Brain pericyte (primary cell): Measurements from ENCODE around the gene STK4.

Source experiments
- DNase-seq: peaks from one replicate; pipeline ENCODE4 v3.0.0-alpha.2; 2012; ENCODE audit warnings: low read depth, low spot score

Gene STK4

GRCh38 chr20:44966030-44966961 is at the start of gene STK4:
TSS of gene STK4 (plus strand) at chr20:44966512. CDS start at chr20:44966569, 57 bp downstream.
- DNase-seq = peak; percentile 86

- DNase-seq = no peak
These were observed 49.7 kb upstream of the STK4 start for GRCh38 chr20:44916586-44916985.

DNA sequence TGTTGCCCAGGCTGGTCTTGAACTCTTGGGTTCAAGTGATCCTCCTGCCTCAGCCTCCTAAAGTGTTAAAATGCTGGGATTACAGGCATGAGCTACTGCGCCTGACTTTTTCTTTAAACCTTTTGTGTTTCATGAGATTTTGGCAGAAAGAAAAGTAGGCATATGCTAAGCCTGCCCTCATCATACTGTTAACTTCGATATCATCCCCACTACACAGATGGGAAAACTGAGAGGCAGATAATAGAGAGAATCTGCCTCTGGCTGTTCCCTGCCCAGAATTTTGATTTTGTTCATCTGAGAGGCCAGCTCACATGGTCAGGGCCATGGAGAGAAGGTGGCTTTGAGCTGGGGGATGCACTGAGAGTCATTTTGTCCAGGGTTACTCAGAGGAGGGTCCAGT is 48.9 kb upstream of the STK4 start:
- no peak for DNase-seq

GRCh38 chr20:44918342-44918741 is 48.0 kb upstream of the STK4 start:
- DNase-seq = no peak

- DNase-seq = no peak
These were observed 47.6 kb upstream of the STK4 start for GRCh38 chr20:44918761-44919160.

DNA sequence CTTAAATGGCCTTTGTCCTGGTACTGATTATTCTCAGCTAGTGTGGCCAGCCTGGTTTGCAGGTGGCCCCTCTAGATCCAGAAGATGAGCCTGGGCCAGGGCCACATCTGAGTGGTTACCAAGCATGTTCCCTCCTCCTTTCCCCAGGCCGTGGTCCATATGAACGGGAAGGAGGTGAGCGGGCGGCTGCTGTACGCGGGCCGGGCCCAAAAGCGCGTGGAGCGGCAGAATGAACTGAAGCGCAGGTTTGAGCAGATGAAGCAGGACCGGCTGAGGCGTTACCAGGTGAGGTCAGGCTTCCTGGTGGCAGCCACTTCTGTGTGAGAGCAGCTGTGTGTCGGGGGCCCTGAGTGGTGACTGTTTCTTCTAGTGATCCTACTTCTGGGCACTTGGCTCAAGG is 44.9 kb upstream of the STK4 start:
- DNase-seq = no peak

DNA sequence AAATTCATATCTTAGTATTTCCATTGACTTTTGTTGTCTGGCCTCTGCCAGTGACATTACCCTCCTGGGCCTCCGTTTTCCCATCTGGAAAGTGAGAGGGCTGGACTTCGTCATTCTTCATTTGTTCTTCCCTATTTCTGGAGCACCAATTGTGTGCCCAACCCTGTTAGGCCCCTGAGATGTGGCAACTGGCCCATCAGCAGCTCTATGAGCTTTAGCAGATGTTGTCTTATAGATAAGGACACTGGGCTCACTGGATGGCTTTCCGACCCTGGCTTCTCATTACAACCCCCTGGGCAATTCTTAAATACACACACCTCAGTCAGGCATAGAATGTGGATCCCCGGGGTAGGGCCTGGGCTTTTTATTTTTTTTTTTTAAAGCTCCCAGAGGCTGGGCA is 41.8 kb upstream of the STK4 start:
- no peak for DNase-seq

DNA sequence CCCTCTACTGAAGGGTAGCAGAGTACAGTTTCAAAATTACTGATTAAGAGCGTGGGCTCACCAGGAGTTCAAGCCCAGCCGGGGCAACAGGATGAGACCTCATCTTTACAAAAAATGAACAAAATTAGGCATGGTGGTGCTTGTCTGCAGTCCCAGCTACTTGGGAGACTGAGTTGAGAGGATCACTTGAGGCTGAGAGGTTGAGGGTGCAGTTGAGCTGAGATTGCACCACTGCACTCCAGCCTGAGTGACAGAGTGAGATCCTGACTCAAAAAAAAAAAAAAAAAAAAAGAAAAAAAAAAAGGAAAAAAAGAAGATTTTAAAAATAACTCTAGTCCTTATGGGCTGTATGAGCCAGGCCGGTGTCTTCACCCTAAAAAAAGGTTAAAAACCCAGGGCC is 37.7 kb upstream of the STK4 start:
- DNase-seq = no peak

DNA sequence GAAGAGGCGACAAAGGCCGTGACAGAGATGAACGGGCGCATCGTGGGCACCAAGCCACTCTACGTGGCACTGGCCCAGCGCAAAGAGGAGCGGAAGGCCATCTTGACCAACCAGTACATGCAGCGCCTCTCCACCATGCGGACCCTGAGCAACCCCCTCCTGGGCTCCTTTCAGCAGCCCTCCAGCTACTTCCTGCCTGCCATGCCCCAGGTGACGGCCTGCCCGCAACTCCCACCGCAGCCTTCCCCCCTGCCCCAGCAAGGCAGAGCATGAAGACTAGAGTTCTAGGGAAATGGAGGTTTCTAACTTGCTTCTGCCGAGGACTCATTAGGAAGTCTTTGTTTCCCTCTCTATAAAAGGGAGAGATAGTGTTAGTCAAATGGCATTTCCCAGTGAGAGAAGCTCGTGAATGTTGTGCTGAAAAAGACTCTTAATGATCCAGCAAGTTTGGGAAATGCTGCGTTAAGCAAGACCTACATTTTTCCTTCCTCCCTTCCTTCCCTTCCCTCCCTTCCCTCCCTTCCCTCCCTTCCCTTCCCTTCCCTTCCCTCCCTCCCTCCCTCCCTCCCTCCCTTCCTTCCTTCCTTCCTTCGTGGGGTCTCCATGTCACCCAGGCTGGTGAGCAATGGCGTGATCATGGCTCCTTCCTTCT is 35.7 kb upstream of the STK4 start:
- DNase-seq = no peak

DNA sequence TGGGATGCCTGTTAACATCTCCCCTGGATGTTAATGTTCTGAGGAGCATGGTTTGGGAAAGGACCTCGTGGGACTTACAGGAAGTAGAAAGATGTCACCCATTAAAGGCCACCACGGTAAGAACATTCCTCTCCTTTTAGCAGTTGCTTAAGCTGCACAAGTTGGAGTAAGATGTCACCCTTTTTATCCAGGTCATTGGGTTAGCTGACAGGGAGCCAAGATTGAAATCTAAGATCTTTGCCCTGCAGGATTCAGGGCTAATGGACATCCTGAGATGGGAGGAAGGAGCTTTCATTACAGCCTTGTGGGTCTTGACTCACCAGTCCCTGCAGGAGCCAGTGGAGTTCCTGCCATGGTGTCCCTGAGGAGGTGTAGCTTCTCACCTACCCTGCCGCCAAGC is 34.4 kb upstream of the STK4 start:
- DNase-seq = no peak

- DNase-seq = no peak
These were observed 33.4 kb upstream of the STK4 start for GRCh38 chr20:44932916-44933315.

- DNase-seq = no peak
These were observed 29.8 kb upstream of the STK4 start for GRCh38 chr20:44936510-44936909.

- no peak for DNase-seq
These were observed 27.7 kb upstream of the STK4 start for GRCh38 chr20:44938637-44939036.

DNA sequence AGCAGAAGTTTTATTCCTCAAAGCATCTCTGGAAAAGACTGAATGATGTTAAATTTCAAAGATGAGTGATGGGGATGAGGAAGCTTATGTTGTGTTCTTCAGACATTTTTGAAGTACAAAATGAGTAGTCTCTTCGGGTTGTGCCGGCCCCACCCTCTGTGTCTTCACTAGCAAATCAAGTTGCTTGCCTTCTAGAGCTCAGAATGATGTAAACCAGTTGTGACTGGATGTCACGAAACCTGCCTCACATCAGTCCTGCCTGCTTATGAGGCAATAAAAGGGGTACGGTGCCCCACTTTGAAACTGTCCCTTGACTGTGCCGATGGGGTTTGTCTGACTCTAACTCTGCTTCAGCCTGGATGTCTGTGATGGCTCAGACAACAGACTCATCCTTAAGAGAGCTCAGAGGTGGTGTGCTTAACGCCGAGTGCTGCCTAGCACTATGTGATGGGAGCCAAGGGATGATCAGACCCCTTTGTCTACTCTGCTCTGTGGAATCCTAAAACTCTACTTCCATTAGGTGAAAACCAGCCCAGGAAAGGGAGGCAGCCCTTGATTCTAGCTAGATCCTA is 25.1 kb upstream of the STK4 start:
- no peak for DNase-seq

- DNase-seq = no peak
These were observed 23.9 kb upstream of the STK4 start for GRCh38 chr20:44942264-44942973.

DNA sequence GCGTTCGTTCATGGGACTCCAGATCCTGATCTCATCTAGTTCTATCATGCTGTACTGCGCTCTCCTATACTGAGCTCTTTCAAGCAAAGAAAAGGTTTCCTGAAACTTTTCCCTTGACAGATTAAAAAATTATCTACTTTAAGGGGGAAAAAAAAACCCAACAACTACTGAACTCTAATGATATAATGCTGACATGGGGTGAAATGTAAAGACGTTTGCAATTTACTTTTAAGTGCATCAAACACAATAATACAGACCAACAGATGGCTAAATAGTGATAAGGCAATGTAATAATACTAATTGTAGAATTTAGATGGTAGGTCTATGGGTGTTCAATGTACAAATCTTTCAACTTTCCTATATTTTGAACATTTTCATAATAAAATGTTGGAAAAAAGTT is 22.5 kb upstream of the STK4 start:
- DNase-seq = no peak

GRCh38 chr20:44945261-44945660 is 21.1 kb upstream of the STK4 start:
- no peak for DNase-seq

- DNase-seq = no peak
These were observed 19.9 kb upstream of the STK4 start for GRCh38 chr20:44946271-44946852.

DNA sequence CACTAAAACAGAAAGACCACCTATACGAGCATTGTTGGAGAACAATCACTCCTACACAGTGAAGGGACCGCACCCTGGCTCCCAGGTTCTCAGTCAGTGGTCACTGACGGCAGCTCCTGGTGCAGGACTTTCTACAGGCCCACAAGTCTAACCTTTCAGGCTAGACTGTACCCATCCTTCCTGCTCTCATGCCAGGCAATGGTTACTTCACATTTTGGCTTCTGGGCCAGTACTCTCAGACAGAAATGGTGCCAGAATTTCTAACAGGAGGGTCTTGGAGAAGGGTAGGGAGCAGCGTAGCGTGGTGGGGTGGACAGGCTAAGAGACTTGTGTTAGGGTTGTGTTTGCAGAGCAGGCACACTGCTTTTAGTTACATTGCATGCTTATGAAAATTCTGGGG is 18.2 kb upstream of the STK4 start:
- no peak for DNase-seq

- DNase-seq = no peak
These were observed 17.8 kb upstream of the STK4 start for GRCh38 chr20:44948513-44948912.

- no peak for DNase-seq
These were observed 15.9 kb upstream of the STK4 start for GRCh38 chr20:44950368-44950767.

DNA sequence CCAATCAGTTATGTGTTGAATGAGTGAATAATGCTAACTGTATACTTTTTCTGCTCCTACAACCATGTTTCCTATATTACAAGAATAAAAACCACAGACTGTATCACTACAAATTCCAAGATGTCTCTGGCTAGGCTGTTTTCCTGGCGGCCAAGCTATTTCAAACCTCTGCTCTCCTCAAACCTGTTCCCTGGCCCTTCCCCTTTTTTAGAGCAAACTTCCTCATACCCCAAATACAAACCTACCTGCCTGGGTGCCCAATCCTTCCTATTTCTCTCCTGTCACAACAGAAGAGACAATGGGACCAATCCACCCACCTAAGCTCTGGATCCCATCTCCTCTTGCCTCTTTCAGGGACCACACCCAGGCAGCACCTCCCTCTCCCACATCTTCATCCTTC is 13.6 kb upstream of the STK4 start:
- no peak for DNase-seq
